Cardiac muscle cell (in vitro differentiated cells and primary cell): ENCODE measurements around the gene SMIM45.

Experiments
- DNase-seq, 2 donors: peaks; one replicate each; pipeline versions ENCODE4 v3.0.0 to v3.0.0-alpha.2; 2010 to 2017; ENCODE audit warnings: low read depth in 1 of 2, low spot score in 1 of 2
- H3K27ac ChIP-seq: fragments of 200-600 bp; sonication (generic); 2 replicates; pipeline ENCODE4 v1.5.1; 2016
- H3K27me3 ChIP-seq: fragments of 200-600 bp; sonication (generic); 2 replicates; pipeline ENCODE4 v1.6.0; 2016; ENCODE audit warnings: control low read depth
- H3K36me3 ChIP-seq: fragments of 200-600 bp; sonication (generic); 2 replicates; pipeline ENCODE4 v1.5.1; 2016; ENCODE audit warnings: control low read depth
- H3K4me1 ChIP-seq: fragments of 200-600 bp; sonication (generic); 2 replicates; pipeline ENCODE4 v1.8.1; 2017; ENCODE audit warnings: low read depth, mild to moderate bottlenecking, mixed run types
- H3K4me3 ChIP-seq: fragments of 200-600 bp; sonication (generic); 2 replicates; pipeline ENCODE4 v1.5.1; 2016; ENCODE audit warnings: mild to moderate bottlenecking
- H3K9me3 ChIP-seq: fragments of 200-600 bp; sonication (generic); 2 replicates; pipeline ENCODE4 v1.5.1; 2017; ENCODE audit warnings: low read depth, mild to moderate bottlenecking, control low read depth
- CTCF ChIP-seq: IDR thresholded peaks from 2 replicates; pipeline ENCODE4 v1.5.1; 2012; ENCODE audit warnings: low read depth, mild to moderate bottlenecking, low read length

The SMIM45 gene

GRCh38 chr22:41951898-41952474, at the start of gene SMIM45:
SMIM45 (plus strand) TSS chr22:41952150.
- H3K4me1 ChIP-seq: no peaks in the 10 kb centered on the region
- H3K4me3 ChIP-seq: no peak within 1 kb of the TSS
- H3K27me3 ChIP-seq: no peaks in the 10 kb centered on the region
- DNase-seq: peak; percentile 24 to 64
- no peaks in the 10 kb centered on the region for H3K9me3 ChIP-seq
- H3K27ac ChIP-seq: no peak within 1 kb of the TSS
- TF ChIP-seq CTCF: no peak
- no peaks in the 10 kb centered on the region for H3K36me3 ChIP-seq

GRCh38 chr22:41902932-41903421, 49.0 kb upstream of the SMIM45 start:
- Histone ChIP-seq H3K27ac (no peak overlapping the region), H3K36me3 (peaks cover 72% of the 10 kb centered on the region), H3K27me3 (no peaks in the 10 kb centered on the region), H3K4me3 (no peak overlapping the region), H3K9me3 (no peaks in the 10 kb centered on the region), H3K4me1 (no peaks in the 10 kb centered on the region)
- DNase-seq: no peak
- no peak for TF ChIP-seq CTCF

- no peaks in the 10 kb centered on the region for H3K9me3 ChIP-seq
- H3K27ac ChIP-seq: no peak overlapping the region
- peaks cover 58% of the 10 kb centered on the region for H3K36me3 ChIP-seq
- DNase-seq: no peak
- no peak for TF ChIP-seq CTCF
- H3K27me3 ChIP-seq: peaks cover 14% of the 10 kb centered on the region
- no peaks in the 10 kb centered on the region for H3K4me1 ChIP-seq
- H3K4me3 ChIP-seq: no peak overlapping the region
Observed at GRCh38 chr22:41904450-41905410, 47.2 kb upstream of the SMIM45 start.

- Histone ChIP-seq H3K9me3 (no peaks in the 10 kb centered on the region), H3K4me1 (peaks cover 3% of the 10 kb centered on the region), H3K4me3 (no peak overlapping the region), H3K27me3 (peaks cover 22% of the 10 kb centered on the region), H3K36me3 (peaks cover 49% of the 10 kb centered on the region), H3K27ac (no peak overlapping the region)
- no peak for TF ChIP-seq CTCF
- no peak for DNase-seq
Observed at GRCh38 chr22:41905411-41906202, 46.3 kb upstream of the SMIM45 start.

- Histone ChIP-seq H3K27me3 (peaks cover 34% of the 10 kb centered on the region), H3K36me3 (peaks cover 40% of the 10 kb centered on the region), H3K27ac (no peak overlapping the region), H3K9me3 (no peaks in the 10 kb centered on the region), H3K4me3 (no peak overlapping the region), H3K4me1 (peaks cover 4% of the 10 kb centered on the region)
- no peak for DNase-seq
- no peak for TF ChIP-seq CTCF
Observed at GRCh38 chr22:41906822-41907221, 45.1 kb upstream of the SMIM45 start.
